Liver (tissue), 9 donors: ENCODE data around the gene IGSF1. TPM values are rescaled to one million over a fixed set of nuclear protein-coding genes. Genes with fewer than 3 reads are reported as not detected.

ENCODE experiments used
- DNase-seq: peaks from one replicate; pipeline ENCODE4 v3.0.0-alpha.2; 2017; ENCODE audit warnings: low spot score
- H3K27ac ChIP-seq, 2 donors: one replicate each; pipeline ENCODE4 v1.7.0; 2013; ENCODE audit warnings: inconsistent platforms in 2 of 2, low read length in 2 of 2, control low read depth in 1 of 2, low read depth in 1 of 2, mild to moderate bottlenecking in 1 of 2
- H3K27me3 ChIP-seq, 4 donors: one replicate each; pipeline versions ENCODE4 v1.6.1 to v1.7.0; 2013; ENCODE audit warnings: low read length in 3 of 4, inconsistent platforms in 1 of 4, mild to moderate bottlenecking in 1 of 4, moderate library complexity in 1 of 4; ENCODE audit not compliant: control insufficient read depth in 4 of 4, insufficient read depth in 4 of 4
- H3K36me3 ChIP-seq, 4 donors: one replicate each; pipeline versions ENCODE4 v1.6.1 to v1.7.0; 2013; ENCODE audit warnings: low read length in 3 of 4, mild to moderate bottlenecking in 3 of 4, low read depth in 1 of 4, moderate library complexity in 1 of 4; ENCODE audit not compliant: control insufficient read depth in 4 of 4, insufficient read depth in 3 of 4
- H3K4me1 ChIP-seq, 4 donors: one replicate each; pipeline versions ENCODE4 v1.6.1 to v1.7.0; 2013; ENCODE audit warnings: low read length in 3 of 4, mild to moderate bottlenecking in 3 of 4, moderate library complexity in 1 of 4; ENCODE audit not compliant: control insufficient read depth in 4 of 4, insufficient read depth in 4 of 4
- H3K4me3 ChIP-seq, 3 donors: one replicate each; pipeline versions ENCODE4 v1.6.1 to v1.7.0; 2013; ENCODE audit warnings: low read length in 3 of 3, control low read depth in 1 of 3, low read depth in 1 of 3, mild to moderate bottlenecking in 1 of 3
- H3K9ac ChIP-seq, 2 donors: one replicate each; pipeline ENCODE4 v1.7.0; 2013; ENCODE audit warnings: low read length in 2 of 2, mild to moderate bottlenecking in 2 of 2, moderate library complexity in 2 of 2, control low read depth in 1 of 2, low read depth in 1 of 2
- H3K9me3 ChIP-seq, 4 donors: one replicate each; pipeline versions ENCODE4 v1.6.1 to v1.7.0; 2013; ENCODE audit warnings: low read length in 3 of 4; ENCODE audit not compliant: control insufficient read depth in 4 of 4
- CTCF ChIP-seq: fragments of 150-350 bp; IDR thresholded peaks from 2 replicates; pipeline ENCODE4 v1.5.1; 2017; ENCODE audit warnings: improper control_type of control experiment, low read depth, low read length; ENCODE audit not compliant: missing input control
- EGR1 ChIP-seq, 2 donors: IDR thresholded peaks; 2 replicates each; pipeline ENCODE4 v1.6.1; 2016 to 2018; ENCODE audit warnings: antibody characterized with exemption in 2 of 2, low read depth in 2 of 2
- FOXA1 ChIP-seq: IDR thresholded peaks from 2 replicates; pipeline ENCODE4 v1.6.1; 2016; ENCODE audit warnings: antibody characterized with exemption
- FOXA2 ChIP-seq: IDR thresholded peaks from 2 replicates; pipeline ENCODE4 v1.6.1; 2016; ENCODE audit warnings: antibody characterized with exemption
- GABPA ChIP-seq, 2 donors: IDR thresholded peaks in 1 of 2; conservative IDR thresholded peaks in 1 of 2; 2 replicates each; pipeline ENCODE4 v1.6.1; 2016; ENCODE audit warnings: antibody characterized with exemption in 2 of 2, mild to moderate bottlenecking in 1 of 2, moderate library complexity in 1 of 2
- HNF4A ChIP-seq, 2 donors: conservative IDR thresholded peaks; 2 replicates each; pipeline ENCODE4 v1.6.1; 2016; ENCODE audit warnings: antibody characterized with exemption in 2 of 2, mild to moderate bottlenecking in 2 of 2
- HNF4G ChIP-seq: IDR thresholded peaks from 2 replicates; pipeline ENCODE4 v1.6.1; 2016; ENCODE audit warnings: antibody characterized with exemption
- JUND ChIP-seq, 2 donors: IDR thresholded peaks; 2 replicates each; pipeline ENCODE4 v1.6.1; 2016; ENCODE audit warnings: antibody characterized with exemption in 2 of 2
- NR2F2 ChIP-seq: IDR thresholded peaks from 2 replicates; pipeline ENCODE4 v1.6.1; 2016; ENCODE audit warnings: antibody characterized with exemption
- RAD21 ChIP-seq, 2 donors: IDR thresholded peaks; 2 replicates each; pipeline ENCODE4 v1.6.1; 2016; ENCODE audit warnings: antibody characterized with exemption in 2 of 2, mild to moderate bottlenecking in 2 of 2
- REST ChIP-seq: IDR thresholded peaks from 2 replicates; pipeline ENCODE4 v1.6.1; 2016; ENCODE audit warnings: antibody characterized with exemption, mild to moderate bottlenecking
- RXRA ChIP-seq, 2 donors: IDR thresholded peaks; 2 replicates each; pipeline ENCODE4 v1.6.1; 2017 to 2018; ENCODE audit warnings: antibody characterized with exemption in 2 of 2, mild to moderate bottlenecking in 1 of 2
- SP1 ChIP-seq: IDR thresholded peaks from 2 replicates; pipeline ENCODE4 v1.6.1; 2018; ENCODE audit warnings: antibody characterized with exemption, mild to moderate bottlenecking
- TAF1 ChIP-seq: conservative IDR thresholded peaks from 2 replicates; pipeline ENCODE4 v1.6.1; 2016; ENCODE audit warnings: antibody characterized with exemption, mild to moderate bottlenecking
- YY1 ChIP-seq: IDR thresholded peaks from 2 replicates; pipeline ENCODE4 v1.6.1; 2016; ENCODE audit warnings: antibody characterized with exemption, mild to moderate bottlenecking
- WGBS: extraction: QIAGEN DNeasy Blood & Tissue Kit; methylation state at CpG from one replicate; pipeline ENCODE4 v1.1.7; 2013; 5-methylcytosine and 5-hydroxymethylcytosine counted together
- polyA plus RNA-seq, 2 donors: library from polyadenylated mRNA; stranded (reverse) in 1 of 2; unstranded in 1 of 2; fragments of 200-250 nt in 1 of 2; fragments of >200 nt in 1 of 2; fragmentation: Nextera tagmentation in 1 of 2; extraction: Ambion mirVana in 1 of 2; gene quantifications; one replicate each; pipeline versions ENCODE4 v1.2.1 to v1.2.3, GENCODE V29; 2013 to 2015
- total RNA-seq, 2 donors: library from RNA; depleted of rRNA; stranded (reverse); fragments of >200 nt; gene quantifications; one replicate each; pipeline ENCODE4 v1.2.3, GENCODE V29; 2014
- TF ChIP-seq, protein P1 (sequence below): IDR thresholded peaks from 2 replicates; pipeline ENCODE4 v1.6.1; 2016; ENCODE audit warnings: antibody characterized with exemption
- TF ChIP-seq, protein P2 (sequence below): IDR thresholded peaks from 2 replicates; pipeline ENCODE4 v1.6.1; 2016; ENCODE audit warnings: antibody characterized with exemption
- TF ChIP-seq, protein P3 (sequence below): IDR thresholded peaks from 2 replicates; pipeline ENCODE4 v1.6.1; 2016; ENCODE audit warnings: antibody characterized with exemption
- donor health status: healthy.
- donor health status: healthy.
- donor health status: healthy.
- donor health status: healthy.
- donor health status: healthy.

The IGSF1 gene
- total and polyA plus RNA-seq, 4 donors = 0.15 to 50.7 (median 0.19) TPM

DNA sequence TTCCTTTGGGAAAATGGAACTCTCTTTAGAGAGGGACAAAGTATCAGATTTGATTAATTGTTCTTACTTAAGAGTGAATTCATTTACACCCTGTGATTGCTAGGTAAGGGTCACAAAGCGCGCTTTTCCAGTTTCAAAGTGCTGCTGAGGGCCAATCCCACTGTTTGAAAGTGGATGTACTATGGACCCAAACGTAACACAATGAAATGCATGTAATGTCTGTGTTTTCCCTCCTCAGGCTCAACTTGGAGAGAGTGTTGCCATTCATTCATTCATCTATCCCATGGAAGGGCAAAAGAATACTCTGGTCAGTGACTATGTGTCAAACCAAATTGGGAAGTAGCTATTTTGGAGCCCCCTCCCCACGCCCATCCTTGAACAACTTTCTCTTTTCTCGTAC, 16.1 kb downstream of the IGSF1 start:
- Histone ChIP-seq H3K4me3 (no peak overlapping the region), H3K9me3 (no peaks in the 10 kb centered on the region), H3K9ac (no peak overlapping the region), H3K27me3 (peaks cover 0 to 2% (median 0%) of the 10 kb centered on the region in 4 donors), H3K4me1 (no peaks in the 10 kb centered on the region), H3K36me3 (no peaks in the 10 kb centered on the region), H3K27ac (no peak overlapping the region)
- TF ChIP-seq, protein P1, sequence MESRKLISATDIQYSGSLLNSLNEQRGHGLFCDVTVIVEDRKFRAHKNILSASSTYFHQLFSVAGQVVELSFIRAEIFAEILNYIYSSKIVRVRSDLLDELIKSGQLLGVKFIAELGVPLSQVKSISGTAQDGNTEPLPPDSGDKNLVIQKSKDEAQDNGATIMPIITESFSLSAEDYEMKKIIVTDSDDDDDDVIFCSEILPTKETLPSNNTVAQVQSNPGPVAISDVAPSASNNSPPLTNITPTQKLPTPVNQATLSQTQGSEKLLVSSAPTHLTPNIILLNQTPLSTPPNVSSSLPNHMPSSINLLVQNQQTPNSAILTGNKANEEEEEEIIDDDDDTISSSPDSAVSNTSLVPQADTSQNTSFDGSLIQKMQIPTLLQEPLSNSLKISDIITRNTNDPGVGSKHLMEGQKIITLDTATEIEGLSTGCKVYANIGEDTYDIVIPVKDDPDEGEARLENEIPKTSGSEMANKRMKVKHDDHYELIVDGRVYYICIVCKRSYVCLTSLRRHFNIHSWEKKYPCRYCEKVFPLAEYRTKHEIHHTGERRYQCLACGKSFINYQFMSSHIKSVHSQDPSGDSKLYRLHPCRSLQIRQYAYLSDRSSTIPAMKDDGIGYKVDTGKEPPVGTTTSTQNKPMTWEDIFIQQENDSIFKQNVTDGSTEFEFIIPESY = no peak
- no peak for TF ChIP-seq RXRA (IDR thresholded peaks at IDR 0.05)
- no peak for TF ChIP-seq RAD21 (IDR thresholded peaks at IDR 0.05)
- no peak for TF ChIP-seq HNF4G
- no peak for TF ChIP-seq NR2F2
- no peak for TF ChIP-seq TAF1
- no peak for TF ChIP-seq FOXA1
- no peak for TF ChIP-seq JUND (IDR thresholded peaks at IDR 0.05)
- TF ChIP-seq REST = no peak
- no peak for TF ChIP-seq GABPA (IDR thresholded peaks at IDR 0.05 in 1 of 2, conservative IDR thresholded peaks at IDR 0.05 in 1 of 2)
- no peak for TF ChIP-seq YY1
- no peak for TF ChIP-seq CTCF
- no peak for TF ChIP-seq FOXA2
- no peak for TF ChIP-seq EGR1 (IDR thresholded peaks at IDR 0.05; ENCODE audit: low read depth in 2 of 2)
- TF ChIP-seq, protein P2, sequence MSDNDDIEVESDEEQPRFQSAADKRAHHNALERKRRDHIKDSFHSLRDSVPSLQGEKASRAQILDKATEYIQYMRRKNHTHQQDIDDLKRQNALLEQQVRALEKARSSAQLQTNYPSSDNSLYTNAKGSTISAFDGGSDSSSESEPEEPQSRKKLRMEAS = no peak
- TF ChIP-seq SP1 = no peak
- no peak for TF ChIP-seq HNF4A (conservative IDR thresholded peaks at IDR 0.05)
- TF ChIP-seq, protein P3, sequence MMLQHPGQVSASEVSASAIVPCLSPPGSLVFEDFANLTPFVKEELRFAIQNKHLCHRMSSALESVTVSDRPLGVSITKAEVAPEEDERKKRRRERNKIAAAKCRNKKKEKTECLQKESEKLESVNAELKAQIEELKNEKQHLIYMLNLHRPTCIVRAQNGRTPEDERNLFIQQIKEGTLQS = no peak
- DNase-seq = no peak
- WGBS = 87% methylated on average over 5 of the region's 5 CpGs
